ENCODE data around the gene PDIA5. TPM values are rescaled to one million over a fixed set of nuclear protein-coding genes. Genes with fewer than 3 reads are reported as not detected.
"Not testable (repeated sequence)": the region's sequence is repeated elsewhere in the genome, so short reads cannot be mapped to it uniquely, and the experiment has no call there.

Gene PDIA5
- total and polyA plus RNA-seq, 2 donors (not counting 1 experiment from before 2014, with no cell fraction given): 2.6 to 3.8 TPM

GRCh38 chr3:123111640-123112039 lies 44.8 kb downstream of the PDIA5 start:
- ChIA-PET POLR2A (no interaction called here), CTCF (interaction anchor here (0.6 to 1.7 kb wide), 3 partner anchors 83 to 583 kb away, joined by 3 to 5 read pairs (median 3); no protein-coding TSS in a partner anchor)
- Histone ChIP-seq H3K4me3 (ENCODE audit: control extremely low read depth in 1 of 5, extremely low read depth in 1 of 5, insufficient read depth in 1 of 5, low read depth in 2 of 5, low read length in 4 of 5) (no peak overlapping the region), H3K36me3 (replicated peaks in 1 of 2; ENCODE audit: control extremely low read depth in 1 of 2, control insufficient read depth in 1 of 2, extremely low read depth in 1 of 2, insufficient read depth in 2 of 2, low read length in 1 of 2) (peaks cover 0 to 3% of the 10 kb centered on the region in 2 experiments), H3K79me2 (ENCODE audit: control insufficient read depth, insufficient read depth, low read length) (no peaks in the 10 kb centered on the region), H3K27me3 (replicated peaks in 1 of 4; ENCODE audit: control extremely low read depth in 1 of 4, control insufficient read depth in 3 of 4, insufficient read depth in 4 of 4, low read length in 3 of 4) (no peaks in the 10 kb centered on the region), H3K9me3 (ENCODE audit: control extremely low read depth in 1 of 3, control insufficient read depth in 2 of 3, insufficient read depth in 1 of 3, low read length in 2 of 3) (no peaks in the 10 kb centered on the region), H3K9ac (ENCODE audit: low read length) (no peak overlapping the region), H3K27ac (ENCODE audit: low read length in 2 of 2) (peak overlapping the region; percentile 1 to 36), H2AFZ (ENCODE audit: insufficient read depth, low read depth, low read length, poor library complexity, severe bottlenecking) (peak overlapping the region; percentile 27), H3K4me2 (replicated peaks; ENCODE audit: low read depth, low read length, poor library complexity, severe bottlenecking) (peak overlapping the region; percentile 60), H3K4me1 (ENCODE audit: control insufficient read depth in 2 of 2, insufficient read depth in 2 of 2, low read length in 2 of 2) (peaks cover 45 to 47% of the 10 kb centered on the region in 2 donors), H4K20me1 (ENCODE audit: control insufficient read depth, insufficient read depth, low read length, poor library complexity, severe bottlenecking) (no peaks in the 10 kb centered on the region)
- intact Hi-C loops (cut with micrococcal nuclease): no loop called here
- peak; percentile 48 for ATAC-seq (ENCODE audit: low read depth)
- Mint-ChIP-seq H3K4me1 (peaks cover 45% of the 10 kb centered on the region), H3K4me3 (peak overlapping the region; percentile 37), H3K27ac (peak overlapping the region; percentile 78), H3K9me3 (ENCODE audit: insufficient read depth) (no peaks in the 10 kb centered on the region), H3K27me3 (no peaks in the 10 kb centered on the region)
- WGBS (ENCODE audit: insufficient coverage): 66% methylated on average over 4 of the region's 6 CpGs
- TF ChIP-seq EZH2 (IDR thresholded peaks at IDR 0.05; ENCODE audit: borderline replicate concordance, insufficient read depth, low read depth, low read length, poor library complexity, severe bottlenecking) (no peak), CTCF (IDR thresholded peaks at IDR 0.05) (no peak)
- peak; percentile 28 for DNase-seq

GRCh38 chr3:123112232-123112631 lies 45.4 kb downstream of the PDIA5 start:
- Histone ChIP-seq H3K4me2 (replicated peaks; ENCODE audit: low read depth, low read length, poor library complexity, severe bottlenecking) (peak overlapping the region; percentile 60), H3K9ac (ENCODE audit: low read length) (no peak overlapping the region), H3K27me3 (replicated peaks in 1 of 4; ENCODE audit: control extremely low read depth in 1 of 4, control insufficient read depth in 3 of 4, insufficient read depth in 4 of 4, low read length in 3 of 4) (no peaks in the 10 kb centered on the region), H3K4me3 (ENCODE audit: control extremely low read depth in 1 of 5, extremely low read depth in 1 of 5, insufficient read depth in 1 of 5, low read depth in 2 of 5, low read length in 4 of 5) (no peak overlapping the region), H3K9me3 (ENCODE audit: control extremely low read depth in 1 of 3, control insufficient read depth in 2 of 3, insufficient read depth in 1 of 3, low read length in 2 of 3) (no peaks in the 10 kb centered on the region), H3K79me2 (ENCODE audit: control insufficient read depth, insufficient read depth, low read length) (no peaks in the 10 kb centered on the region), H3K27ac (ENCODE audit: low read length in 2 of 2) (peak overlapping the region; percentile 1 to 36), H3K4me1 (ENCODE audit: control insufficient read depth in 2 of 2, insufficient read depth in 2 of 2, low read length in 2 of 2) (peaks cover 45 to 47% of the 10 kb centered on the region in 2 donors), H2AFZ (ENCODE audit: insufficient read depth, low read depth, low read length, poor library complexity, severe bottlenecking) (no peak overlapping the region), H3K36me3 (replicated peaks in 1 of 2; ENCODE audit: control extremely low read depth in 1 of 2, control insufficient read depth in 1 of 2, extremely low read depth in 1 of 2, insufficient read depth in 2 of 2, low read length in 1 of 2) (peaks cover 0 to 3% of the 10 kb centered on the region in 2 experiments), H4K20me1 (ENCODE audit: control insufficient read depth, insufficient read depth, low read length, poor library complexity, severe bottlenecking) (no peaks in the 10 kb centered on the region)
- Mint-ChIP-seq H3K4me1 (peaks cover 45% of the 10 kb centered on the region), H3K27ac (peak overlapping the region; percentile 78), H3K27me3 (no peaks in the 10 kb centered on the region), H3K4me3 (peak overlapping the region; percentile 37), H3K9me3 (ENCODE audit: insufficient read depth) (no peaks in the 10 kb centered on the region)
- ATAC-seq (ENCODE audit: low read depth) (peak; percentile 40), DNase-seq (peak; percentile 27)
- no peak for TF ChIP-seq CTCF (IDR thresholded peaks at IDR 0.05)
- TF ChIP-seq EZH2 (IDR thresholded peaks at IDR 0.05; ENCODE audit: borderline replicate concordance, insufficient read depth, low read depth, low read length, poor library complexity, severe bottlenecking): no peak
- WGBS (ENCODE audit: insufficient coverage): 0% methylated on average over 3 of the region's 5 CpGs
- ChIA-PET CTCF (interaction anchor here (0.6 to 1.7 kb wide), 4 partner anchors 84 to 583 kb away, joined by 3 to 5 read pairs (median 3); no protein-coding TSS in a partner anchor), POLR2A (no interaction called here)
- intact Hi-C loops (cut with micrococcal nuclease): no loop called here

- CTCF ChIA-PET: interaction anchor here (0.8 kb wide), 1 partner anchor 357 kb away, joined by 3 read pairs; no protein-coding TSS in a partner anchor
- POLR2A ChIA-PET; H3K9ac ChIP-seq (ENCODE audit: low read length); H3K79me2 ChIP-seq (ENCODE audit: control insufficient read depth, insufficient read depth, low read length); DNase-seq; ATAC-seq (ENCODE audit: low read depth); H3K36me3 ChIP-seq (replicated peaks in 1 of 2; ENCODE audit: control extremely low read depth in 1 of 2, control insufficient read depth in 1 of 2, extremely low read depth in 1 of 2, insufficient read depth in 2 of 2, low read length in 1 of 2); H3K27ac ChIP-seq (ENCODE audit: low read length in 2 of 2); H3K9me3 Mint-ChIP-seq (ENCODE audit: insufficient read depth); H3K4me3 ChIP-seq (ENCODE audit: control extremely low read depth in 1 of 5, extremely low read depth in 1 of 5, insufficient read depth in 1 of 5, low read depth in 2 of 5, low read length in 4 of 5); H4K20me1 ChIP-seq (ENCODE audit: control insufficient read depth, insufficient read depth, low read length, poor library complexity, severe bottlenecking); H3K27me3 ChIP-seq (replicated peaks in 1 of 4; ENCODE audit: control extremely low read depth in 1 of 4, control insufficient read depth in 3 of 4, insufficient read depth in 4 of 4, low read length in 3 of 4); intact Hi-C loops (cut with micrococcal nuclease); H3K27me3 Mint-ChIP-seq; H3K9me3 ChIP-seq (ENCODE audit: control extremely low read depth in 1 of 3, control insufficient read depth in 2 of 3, insufficient read depth in 1 of 3, low read length in 2 of 3); H2AFZ ChIP-seq (ENCODE audit: insufficient read depth, low read depth, low read length, poor library complexity, severe bottlenecking): not testable (repeated sequence)
- 93% methylated on average over 5 of the region's 7 CpGs for WGBS (ENCODE audit: insufficient coverage)
- Mint-ChIP-seq H3K4me1 (peaks cover 45% of the 10 kb centered on the region), H3K27ac (peak overlapping the region; percentile 32), H3K4me3 (peak overlapping the region; percentile 26)
- peak overlapping the region; percentile 60 for H3K4me2 ChIP-seq (replicated peaks; ENCODE audit: low read depth, low read length, poor library complexity, severe bottlenecking)
- H3K4me1 ChIP-seq (ENCODE audit: control insufficient read depth in 2 of 2, insufficient read depth in 2 of 2, low read length in 2 of 2): peaks cover 45 to 47% of the 10 kb centered on the region in 2 donors
Measured at GRCh38 chr3:123112656-123113055, 45.8 kb downstream of the PDIA5 start.
